B cell (primary cell): ENCODE measurements around the gene TNRC6A.

Experiments used
- EZH2 ChIP-seq: IDR thresholded peaks from 2 replicates; pipeline ENCODE4 v1.6.1; 2012; ENCODE audit warnings: borderline replicate concordance, low read depth, mild to moderate bottlenecking, moderate library complexity, low read length; ENCODE audit not compliant: insufficient read depth, poor library complexity, severe bottlenecking
- TF ChIP-seq, protein P1 (sequence below): fragments of 200-600 bp; IDR thresholded peaks from one replicate; pipeline ENCODE4 v1.8.0; 2022; ENCODE audit warnings: antibody characterized with exemption, mild to moderate bottlenecking

DNA sequence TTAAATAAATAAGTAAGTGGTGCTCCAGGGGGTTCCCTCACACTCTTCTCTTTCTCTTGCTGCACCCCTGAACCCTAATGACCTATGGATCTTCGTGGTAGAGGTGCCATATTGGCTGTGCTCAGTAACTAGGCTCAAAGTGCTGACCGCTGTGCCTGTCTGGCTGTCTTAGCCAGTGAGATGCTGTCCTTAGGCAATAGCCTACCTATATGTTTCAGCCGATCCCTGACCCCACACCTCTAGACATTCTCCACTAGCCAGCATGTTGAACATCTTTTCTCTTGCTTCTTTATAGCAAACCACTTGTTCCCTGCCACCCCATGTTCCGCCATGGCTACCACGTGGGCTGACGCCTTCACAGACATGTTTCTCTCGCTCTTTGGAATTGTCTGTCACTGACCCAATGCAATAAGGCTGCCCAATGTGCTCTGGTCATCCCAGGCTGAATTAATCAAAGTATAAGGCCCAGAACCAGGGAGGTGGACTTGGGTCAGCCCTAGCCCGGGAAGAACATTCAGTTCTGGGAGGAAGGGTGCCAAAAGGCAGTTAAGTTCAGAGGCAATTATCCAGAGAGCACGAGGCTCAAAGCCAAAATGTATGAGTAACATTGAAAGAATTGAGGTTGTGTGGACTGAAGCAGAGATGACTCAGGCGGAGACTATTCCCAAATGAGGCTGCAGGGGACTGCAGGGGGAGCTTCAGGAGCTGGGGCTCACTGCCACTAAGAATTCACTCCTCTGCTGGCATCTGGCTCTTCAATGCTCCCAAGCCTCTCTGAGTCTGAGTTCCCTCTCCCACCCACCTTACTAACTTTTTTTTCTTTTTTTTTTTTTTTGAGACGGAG lies 28.7 kb upstream of the TNRC6A start:
- TF ChIP-seq, protein P1, sequence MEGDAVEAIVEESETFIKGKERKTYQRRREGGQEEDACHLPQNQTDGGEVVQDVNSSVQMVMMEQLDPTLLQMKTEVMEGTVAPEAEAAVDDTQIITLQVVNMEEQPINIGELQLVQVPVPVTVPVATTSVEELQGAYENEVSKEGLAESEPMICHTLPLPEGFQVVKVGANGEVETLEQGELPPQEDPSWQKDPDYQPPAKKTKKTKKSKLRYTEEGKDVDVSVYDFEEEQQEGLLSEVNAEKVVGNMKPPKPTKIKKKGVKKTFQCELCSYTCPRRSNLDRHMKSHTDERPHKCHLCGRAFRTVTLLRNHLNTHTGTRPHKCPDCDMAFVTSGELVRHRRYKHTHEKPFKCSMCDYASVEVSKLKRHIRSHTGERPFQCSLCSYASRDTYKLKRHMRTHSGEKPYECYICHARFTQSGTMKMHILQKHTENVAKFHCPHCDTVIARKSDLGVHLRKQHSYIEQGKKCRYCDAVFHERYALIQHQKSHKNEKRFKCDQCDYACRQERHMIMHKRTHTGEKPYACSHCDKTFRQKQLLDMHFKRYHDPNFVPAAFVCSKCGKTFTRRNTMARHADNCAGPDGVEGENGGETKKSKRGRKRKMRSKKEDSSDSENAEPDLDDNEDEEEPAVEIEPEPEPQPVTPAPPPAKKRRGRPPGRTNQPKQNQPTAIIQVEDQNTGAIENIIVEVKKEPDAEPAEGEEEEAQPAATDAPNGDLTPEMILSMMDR, result no peak
- TF ChIP-seq EZH2, result no peak
